ENCODE results near the gene SMARCAD1. TPM values are rescaled to one million over a fixed set of nuclear protein-coding genes. Genes with fewer than 3 reads are reported as not detected.
"Not testable (repeated sequence)": the region's sequence is repeated elsewhere in the genome, so short reads cannot be mapped to it uniquely, and the experiment has no call there.

The SMARCAD1 gene
- total RNA-seq, 2 experiments from 2014 or later: 36.0 to 37.0 TPM

DNA sequence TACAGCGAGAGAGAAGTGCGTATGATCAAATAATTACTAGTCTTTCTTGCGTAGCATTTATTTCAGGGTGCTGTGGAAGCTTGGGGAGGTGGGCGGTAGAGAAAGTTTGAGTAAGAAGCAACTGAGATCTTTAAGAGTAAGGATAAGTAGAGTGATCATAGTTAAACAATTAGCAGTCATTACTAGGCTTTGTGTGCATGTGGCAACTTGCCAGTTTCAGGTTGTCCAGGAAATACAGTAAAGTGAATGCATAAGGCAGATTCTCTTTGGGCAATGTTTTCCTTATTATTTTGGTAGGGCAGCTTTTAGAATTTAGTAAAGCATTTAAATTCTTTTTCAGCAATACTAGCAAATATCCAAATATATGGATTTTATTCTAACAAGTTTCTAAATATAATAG is 78.0 kb downstream of the SMARCAD1 start:
- POLR2A ChIA-PET: no interaction called here
- CTCF ChIA-PET: no interaction called here

DNA sequence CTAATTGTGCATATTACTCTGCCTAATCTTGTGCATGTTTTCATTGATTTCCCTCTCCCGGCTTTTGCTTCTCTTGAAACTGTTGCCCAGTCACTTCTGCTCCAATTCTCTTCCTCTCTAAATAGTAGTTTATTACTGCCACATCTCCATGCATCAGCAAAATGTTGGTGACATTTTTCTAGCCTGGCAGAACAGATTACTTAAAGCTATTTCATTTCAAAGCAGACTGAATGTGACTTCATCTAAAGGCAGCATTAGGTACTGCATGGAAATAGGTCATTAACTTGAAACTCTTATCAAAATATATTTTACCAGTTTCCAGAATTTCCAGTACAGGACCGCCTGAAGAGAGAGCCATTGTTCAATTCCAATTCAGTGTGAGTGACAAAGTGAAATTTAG is 82.6 kb downstream of the SMARCAD1 start:
- CTCF ChIA-PET: no interaction called here

DNA sequence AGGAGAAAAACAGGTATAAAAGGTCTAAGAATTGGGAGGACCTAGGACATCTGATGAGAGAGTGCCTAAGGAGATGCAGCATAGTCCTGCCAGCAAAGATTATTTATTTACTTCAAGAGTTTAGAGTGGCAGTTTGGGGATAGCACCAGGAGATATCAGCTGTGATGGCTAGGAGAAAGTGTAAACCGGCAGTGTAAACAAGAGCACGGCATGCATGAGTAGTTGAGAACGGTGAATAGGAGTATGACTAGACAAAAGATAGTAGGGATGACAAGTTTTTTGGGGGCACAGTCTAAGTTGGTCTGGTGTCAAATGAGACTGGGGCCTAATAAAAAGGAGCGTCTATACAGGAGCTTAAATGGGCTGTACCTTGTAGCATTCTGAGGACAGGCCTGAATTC is 86.3 kb downstream of the SMARCAD1 start:
- POLR2A ChIA-PET, CTCF ChIA-PET: not testable (repeated sequence)

More for the DNA sequence above, 82.6 kb downstream of the SMARCAD1 start:
- POLR2A ChIA-PET: no interaction called here

DNA sequence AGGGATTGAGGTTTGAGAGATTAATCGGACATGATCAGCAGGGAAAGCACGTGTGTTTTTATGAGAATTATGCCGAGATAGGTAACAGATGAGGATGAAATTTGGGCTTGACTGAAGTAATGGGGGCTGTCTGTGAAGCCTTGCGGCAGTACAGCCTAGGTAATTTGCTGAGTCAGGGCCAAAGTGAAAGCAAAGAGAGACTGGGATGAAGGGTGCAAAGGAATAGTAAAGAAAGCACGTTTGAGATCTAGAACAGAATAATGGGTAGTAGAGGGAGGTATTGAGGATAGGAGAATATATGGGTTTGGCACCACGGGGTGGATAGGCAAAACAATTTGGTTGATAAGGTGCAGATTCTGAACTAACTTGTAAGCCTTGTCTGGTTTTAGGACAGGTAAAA is 87.8 kb downstream of the SMARCAD1 start:
- CTCF ChIA-PET, POLR2A ChIA-PET: not testable (repeated sequence)

DNA sequence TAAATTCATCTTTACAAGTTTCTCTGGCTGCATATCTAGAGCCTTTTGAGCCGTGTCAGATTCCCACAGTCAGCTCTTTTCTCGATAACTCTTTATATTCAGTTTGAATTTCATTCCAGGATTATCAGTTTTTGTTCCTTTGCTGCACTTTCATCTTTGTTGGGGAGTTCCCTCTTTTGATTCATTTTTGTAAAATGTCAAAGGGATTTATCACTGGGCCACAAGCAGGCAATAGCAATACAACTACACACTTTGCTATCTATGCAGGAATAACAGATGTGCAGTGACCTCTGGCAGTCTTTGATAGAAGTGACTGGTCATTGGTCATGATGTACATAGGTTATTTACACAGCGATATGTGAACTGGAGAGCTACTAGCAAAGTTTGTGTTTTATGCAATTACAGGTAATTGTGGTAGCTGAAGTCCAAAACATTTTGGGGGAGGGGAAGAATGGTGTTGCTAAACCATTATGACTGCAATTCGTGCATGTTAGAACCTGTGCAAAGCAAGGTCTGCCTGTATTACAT is 91.1 kb downstream of the SMARCAD1 start:
- ChIA-PET CTCF (no interaction called here), POLR2A (no interaction called here)

DNA sequence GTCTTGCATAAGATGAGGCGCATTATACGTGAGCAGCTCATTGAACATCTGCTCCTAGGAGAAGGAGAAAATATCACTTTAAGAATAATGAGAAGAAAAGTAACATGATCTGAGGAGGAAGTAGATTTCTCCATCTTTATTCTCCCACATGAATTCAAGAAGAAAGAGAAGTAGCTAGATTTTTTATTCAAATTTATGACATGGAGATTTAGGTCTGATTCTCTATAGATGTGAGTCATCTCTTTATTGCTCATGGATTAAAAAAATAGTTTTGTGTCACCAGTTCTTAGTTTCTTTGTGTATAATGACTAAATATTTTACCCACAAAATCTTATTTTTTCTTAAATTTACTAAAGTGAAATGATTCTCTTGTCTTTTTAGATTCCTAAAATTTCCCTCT is 94.5 kb downstream of the SMARCAD1 start:
- ChIA-PET CTCF (no interaction called here), POLR2A (no interaction called here)

DNA sequence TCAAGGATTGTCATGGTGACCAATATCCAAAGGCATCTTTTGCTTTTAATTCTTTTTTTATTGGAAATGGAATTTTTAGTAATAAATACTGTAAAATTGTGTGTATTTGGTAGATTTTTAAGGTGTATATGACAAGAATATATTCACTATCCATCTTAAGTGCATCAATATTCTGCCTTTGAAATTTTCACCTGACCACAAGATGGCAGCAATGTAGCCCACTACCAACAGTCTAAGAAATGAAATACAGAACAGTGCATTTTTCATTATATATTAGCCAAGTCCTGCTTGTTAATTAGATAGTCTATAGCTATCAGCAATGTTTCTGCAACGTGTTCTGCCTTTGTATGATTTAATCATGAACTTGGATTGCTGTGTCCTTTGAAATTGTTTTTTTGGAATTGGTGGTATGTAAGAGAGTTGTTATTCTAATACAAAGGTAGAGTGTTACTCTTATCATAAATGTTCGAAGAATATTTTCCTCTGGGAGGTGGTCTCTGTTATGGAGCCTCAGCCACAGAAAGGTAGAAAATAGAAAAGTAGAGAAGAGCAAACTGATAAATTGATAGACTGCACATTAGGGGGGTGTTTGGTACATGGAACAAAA is 96.8 kb downstream of the SMARCAD1 start:
- CTCF ChIA-PET: no interaction called here
- POLR2A ChIA-PET: no interaction called here

DNA sequence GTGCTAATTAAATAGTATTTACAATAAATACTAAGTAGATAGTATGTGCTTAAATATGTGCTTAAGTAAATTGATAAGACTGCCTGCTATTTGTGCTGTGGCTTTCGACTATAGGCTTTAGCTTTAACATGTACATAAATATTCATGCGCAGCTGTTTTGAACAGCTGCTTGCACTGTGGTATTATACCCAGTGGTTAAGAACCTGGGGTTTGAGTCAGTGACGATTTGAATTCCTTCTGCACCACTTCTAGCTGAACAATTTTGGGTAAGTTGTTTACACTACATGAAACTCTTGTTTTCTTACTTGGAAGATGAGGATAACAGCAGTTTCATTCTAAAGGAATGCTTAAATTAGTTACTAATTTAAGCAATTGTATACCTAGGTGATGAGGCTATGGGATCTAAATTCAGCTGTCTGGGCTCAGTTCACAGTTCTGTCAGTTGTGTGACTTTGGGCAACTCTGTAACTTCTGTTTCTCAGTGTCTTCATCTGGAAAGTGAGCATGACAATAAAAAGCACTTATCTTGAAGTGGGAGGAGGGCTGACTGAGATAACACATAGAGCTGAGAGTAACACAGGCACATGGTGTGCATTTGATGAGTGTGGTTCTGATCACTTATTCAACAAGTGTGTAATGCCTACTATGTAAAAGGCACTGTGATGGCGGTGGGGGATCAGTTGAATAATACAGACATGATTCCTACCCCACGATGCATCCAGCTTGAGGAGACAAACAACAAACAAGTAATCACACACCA is 98.0 kb downstream of the SMARCAD1 start:
- POLR2A ChIA-PET: no interaction called here
- CTCF ChIA-PET: interaction anchor here (1.6 kb wide), 1 partner anchor 85 kb away, joined by 3 read pairs; no protein-coding TSS in a partner anchor

DNA sequence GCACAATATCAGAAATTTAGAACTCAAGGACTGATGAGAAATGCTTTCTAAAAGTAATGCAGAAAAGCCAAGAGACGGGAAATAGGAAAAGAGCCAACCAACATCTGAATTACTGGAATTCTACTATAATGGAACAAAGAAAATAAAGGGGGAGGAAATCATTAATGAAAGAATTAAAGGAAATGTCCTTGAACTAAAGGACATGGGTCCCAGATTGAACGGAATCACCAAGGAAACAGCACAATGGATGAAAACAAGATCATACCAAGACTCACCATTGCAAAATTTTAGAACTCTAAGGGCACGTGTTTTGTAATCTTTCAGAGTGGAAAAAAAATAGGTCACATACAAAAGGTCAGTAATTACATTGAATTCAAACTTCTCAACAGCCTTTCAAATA is 99.0 kb downstream of the SMARCAD1 start:
- ChIA-PET CTCF (no interaction called here), POLR2A (no interaction called here)

DNA sequence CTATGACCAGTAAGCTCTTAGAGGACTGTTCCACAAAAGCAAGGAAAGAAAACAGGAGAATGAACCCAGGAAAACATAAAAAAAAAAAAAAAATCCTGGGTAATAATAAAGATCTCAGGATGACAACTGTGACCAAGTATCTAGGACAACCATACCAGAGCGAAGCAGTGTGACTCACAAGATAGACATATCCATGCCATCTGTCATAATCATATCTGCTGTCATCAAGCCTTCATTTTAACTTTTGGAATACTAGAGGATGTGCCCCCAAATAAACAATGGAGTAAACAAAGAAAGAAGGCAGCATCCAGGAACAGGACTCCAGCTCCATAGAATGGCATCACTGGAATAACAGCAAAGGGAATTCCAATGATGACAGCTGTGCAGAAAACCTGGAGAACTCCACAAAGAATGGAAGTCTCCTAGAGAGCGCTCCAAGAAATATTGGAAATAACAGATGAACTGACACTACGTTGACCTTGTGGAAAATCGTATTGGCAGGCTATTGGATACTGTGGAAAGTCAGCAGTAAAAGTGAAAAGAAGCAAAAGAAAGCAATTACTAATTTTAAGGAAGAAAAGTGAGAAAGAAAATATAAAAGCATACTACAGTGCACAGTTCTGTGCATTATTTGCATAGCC is 99.7 kb downstream of the SMARCAD1 start:
- CTCF ChIA-PET: no interaction called here
- POLR2A ChIA-PET: no interaction called here

DNA sequence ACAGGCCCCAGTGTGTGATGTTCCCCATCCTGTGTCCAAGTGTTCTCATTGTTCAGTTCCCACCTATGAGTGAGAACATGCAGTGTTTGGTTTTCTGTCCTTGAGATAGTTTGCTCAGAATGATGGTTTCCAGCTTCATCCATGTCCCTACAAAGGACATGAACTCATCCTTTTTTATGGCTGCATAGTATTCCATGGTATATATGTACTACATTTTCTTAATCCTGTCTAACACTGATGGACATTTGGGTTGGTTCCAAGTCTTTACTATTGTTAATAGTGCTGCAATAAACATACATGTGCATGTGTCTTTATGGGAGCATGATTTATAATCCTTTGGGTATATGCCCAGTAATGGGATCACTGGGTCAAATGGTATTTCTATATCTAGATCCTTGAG is 112.3 kb downstream of the SMARCAD1 start:
- POLR2A ChIA-PET, CTCF ChIA-PET: not testable (repeated sequence)

DNA sequence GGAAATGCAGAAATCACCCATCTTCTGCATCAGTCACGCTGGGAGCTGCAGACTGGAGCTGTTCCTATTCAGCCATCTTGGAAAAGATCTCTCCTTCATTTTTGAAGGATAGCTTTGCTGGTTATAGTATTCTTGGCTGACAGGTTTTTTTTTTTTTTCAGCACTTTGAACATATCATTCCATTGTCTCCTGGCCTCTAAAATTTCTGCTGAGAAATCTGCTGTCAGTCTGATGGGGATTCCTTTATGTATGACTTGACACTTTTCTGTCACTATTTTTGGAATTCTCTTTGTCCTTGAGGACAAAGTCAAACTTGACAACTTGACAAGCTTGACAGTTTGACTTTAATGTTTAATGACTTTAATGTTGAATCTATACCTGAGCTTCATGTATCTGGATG is 118.2 kb downstream of the SMARCAD1 start:
- POLR2A ChIA-PET: no interaction called here

DNA sequence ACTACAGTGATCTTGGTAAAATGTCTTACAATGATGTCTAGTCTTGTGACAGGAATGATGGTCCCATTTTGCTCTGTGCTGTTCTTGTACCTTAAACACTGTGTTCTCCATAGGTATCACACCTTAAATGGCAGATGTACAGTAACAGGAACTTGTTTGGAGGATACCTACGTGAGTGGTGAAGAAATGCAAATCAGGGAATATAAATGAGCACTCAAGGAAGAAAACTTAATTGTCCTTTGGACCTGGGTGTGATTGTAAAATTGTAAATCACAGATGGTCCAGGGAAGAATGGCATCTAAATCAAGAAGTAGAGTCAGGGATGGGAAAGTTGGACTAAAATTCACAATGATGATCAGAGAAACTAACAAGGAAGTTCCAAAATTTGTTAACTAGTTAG is 122.3 kb downstream of the SMARCAD1 start:
- POLR2A ChIA-PET: interaction anchor here (0.7 kb wide), 1 partner anchor 413 kb away, joined by 3 read pairs; no protein-coding TSS in a partner anchor
- CTCF ChIA-PET: no interaction called here

More for the DNA sequence above, 118.2 kb downstream of the SMARCAD1 start:
- CTCF ChIA-PET: interaction anchor here (0.9 kb wide), 1 partner anchor 8 kb away, joined by 3 read pairs; no protein-coding TSS in a partner anchor

DNA sequence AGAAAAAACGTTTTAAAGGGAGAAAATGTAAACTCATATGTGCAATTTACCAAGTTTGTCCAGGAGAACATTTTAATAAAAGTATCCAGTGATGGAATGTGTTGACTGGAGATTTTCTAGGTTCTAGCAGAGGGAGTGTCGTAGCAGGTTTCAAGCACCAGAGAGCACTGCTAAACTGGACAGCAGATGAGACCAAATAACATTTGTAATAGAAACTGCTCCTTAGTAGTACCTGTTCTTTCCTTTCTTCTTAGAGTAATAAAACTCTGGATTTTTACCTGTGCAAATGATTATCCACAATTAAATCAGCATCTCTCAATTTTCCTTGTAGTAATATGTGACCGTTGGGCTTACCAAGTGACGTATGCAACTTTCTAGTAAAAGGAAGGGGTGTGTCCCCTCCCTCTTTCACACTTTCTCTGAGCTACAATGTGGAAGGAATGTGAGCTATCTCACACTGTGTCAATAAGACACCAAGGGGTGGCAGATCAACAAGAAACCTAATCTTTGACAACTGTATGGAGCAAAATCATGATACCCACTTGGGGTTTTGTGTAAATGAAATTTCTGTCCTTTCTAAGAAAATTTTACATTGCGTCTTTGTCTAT is 125.4 kb downstream of the SMARCAD1 start:
- ChIA-PET POLR2A (no interaction called here), CTCF (no interaction called here)

DNA sequence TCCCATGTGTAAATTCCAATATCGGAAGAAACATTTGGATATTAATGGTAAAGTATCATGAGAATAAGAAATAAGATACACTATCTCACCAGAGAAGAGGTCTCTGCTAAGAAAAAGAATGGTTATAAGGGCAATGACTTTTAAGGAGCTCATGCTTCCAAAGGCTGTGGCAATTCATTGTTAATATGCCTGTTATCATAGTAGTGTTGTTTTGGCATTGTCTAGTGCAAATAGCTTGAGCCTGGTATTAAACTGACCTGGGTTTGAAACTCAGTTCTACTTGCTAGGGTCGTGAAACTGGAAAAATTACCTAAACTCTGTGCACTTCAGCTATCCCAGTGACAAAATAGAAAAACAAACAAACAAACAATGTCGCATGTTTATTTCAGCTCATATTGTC is 126.2 kb downstream of the SMARCAD1 start:
- CTCF ChIA-PET: interaction anchor here (1.0 kb wide), 1 partner anchor 8 kb away, joined by 3 read pairs; no protein-coding TSS in a partner anchor
- POLR2A ChIA-PET: no interaction called here

DNA sequence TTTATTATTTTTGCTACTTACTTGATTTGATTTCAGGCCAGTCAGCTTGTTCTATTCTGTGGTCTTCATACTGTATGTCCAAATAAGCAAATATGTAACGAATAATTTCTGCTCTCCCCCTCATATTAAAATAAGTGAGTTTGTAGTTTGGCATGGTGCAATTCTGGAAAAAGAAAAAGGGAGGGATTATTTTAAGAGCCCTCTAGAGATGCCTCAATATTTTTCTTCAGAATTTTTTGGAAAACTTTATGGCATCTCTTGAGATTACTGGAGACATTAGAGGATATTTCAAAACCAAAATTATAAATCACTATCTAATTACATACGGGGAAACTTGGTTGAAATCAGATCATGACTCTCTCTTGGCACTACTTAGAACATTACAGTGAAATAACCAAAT is 126.8 kb downstream of the SMARCAD1 start:
- ChIA-PET CTCF (interaction anchor here (1.0 kb wide), 1 partner anchor 9 kb away, joined by 3 read pairs; no protein-coding TSS in a partner anchor), POLR2A (no interaction called here)

DNA sequence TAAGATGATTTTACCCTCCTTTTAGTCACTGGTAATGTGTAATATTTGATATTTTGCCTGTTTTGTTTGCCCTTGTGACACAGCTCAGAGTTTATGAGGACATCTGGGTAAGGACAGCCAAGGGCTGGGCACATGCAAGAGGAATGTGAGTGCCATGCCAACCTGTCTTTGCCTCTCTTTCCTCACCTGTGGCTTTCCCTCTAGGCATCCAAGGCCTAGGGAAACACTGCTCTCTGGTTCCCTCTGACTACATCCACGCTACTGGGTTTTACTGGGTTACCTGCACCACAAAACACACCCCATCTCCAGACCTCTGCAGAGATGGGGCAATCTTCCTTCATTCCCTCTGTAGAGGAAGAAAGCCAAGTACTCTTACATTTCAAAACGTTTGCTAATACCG is 127.3 kb downstream of the SMARCAD1 start:
- POLR2A ChIA-PET: no interaction called here
- CTCF ChIA-PET: no interaction called here

DNA sequence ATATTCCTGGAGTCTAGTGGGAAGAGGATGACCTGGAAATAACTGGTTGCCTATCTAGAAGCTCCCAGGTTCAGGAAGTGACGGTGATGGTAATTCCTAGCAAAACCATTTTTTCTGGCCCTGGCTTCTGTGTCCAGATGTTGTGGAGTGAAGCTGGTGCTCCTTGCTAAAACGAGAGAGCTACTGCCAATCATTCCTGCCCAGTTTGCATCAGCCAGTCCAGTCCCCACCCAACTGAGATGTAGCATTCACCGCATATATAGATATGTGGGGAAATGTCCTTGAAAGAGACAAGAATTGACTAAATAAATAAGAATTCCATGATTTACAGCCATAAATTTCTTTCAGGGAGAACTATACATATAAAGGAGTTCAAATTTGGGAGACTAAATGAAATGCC is 128.6 kb downstream of the SMARCAD1 start:
- CTCF ChIA-PET: interaction anchor here (1.1 kb wide), 1 partner anchor 12 kb away, joined by 3 read pairs; no protein-coding TSS in a partner anchor
- POLR2A ChIA-PET: no interaction called here

DNA sequence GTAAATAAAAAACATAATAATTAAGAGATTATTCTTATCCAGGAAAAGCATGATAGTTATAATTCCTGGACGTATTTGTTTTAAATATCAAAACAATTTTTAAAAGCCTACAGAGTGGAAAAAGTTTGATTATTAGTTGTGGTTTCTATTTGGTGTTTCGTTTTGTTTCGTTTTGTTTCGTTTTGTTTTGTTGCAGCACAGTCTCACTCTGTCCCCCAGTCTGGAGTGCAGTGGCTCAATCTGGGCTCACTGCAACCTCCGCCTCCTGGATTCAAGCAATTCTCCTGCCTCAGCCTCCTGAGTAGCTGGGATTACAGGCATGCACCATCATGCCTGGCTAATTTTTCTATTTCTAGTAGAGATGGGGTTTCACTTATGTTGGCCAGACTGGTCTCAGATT is 129.1 kb downstream of the SMARCAD1 start:
- CTCF ChIA-PET: interaction anchor here (1.1 kb wide), 1 partner anchor 12 kb away, joined by 3 read pairs; no protein-coding TSS in a partner anchor

DNA sequence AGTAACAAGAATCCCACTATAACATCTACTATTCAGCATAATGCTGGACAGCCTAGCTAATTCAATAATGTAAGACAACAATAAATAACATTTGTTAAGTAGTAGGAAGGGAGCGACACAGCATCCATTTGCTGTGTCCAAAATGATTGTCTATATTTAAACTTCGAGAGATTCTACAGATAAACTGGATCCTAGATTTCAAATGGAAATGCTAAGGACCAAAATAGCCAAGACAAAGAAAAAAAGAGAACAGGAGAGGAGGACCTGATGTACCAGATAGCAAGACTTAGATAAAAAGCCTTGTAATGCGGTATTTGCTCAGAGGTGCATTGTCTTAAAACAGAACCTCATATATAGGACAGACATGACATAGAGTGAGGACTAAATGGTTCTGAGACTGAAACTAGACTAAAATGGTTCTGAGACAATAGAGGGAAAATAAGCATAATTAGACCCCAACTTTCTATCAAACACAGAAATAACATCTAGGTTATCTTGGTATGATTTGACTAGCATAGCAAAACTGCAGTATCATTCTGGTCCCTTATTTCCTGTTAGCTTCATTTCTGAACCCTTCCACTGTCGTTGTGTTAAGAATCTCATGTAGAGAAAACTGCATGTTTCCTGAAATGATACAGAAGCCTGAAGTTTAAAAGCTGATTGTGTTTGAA is 131.2 kb downstream of the SMARCAD1 start:
- POLR2A ChIA-PET: interaction anchor here (0.6 kb wide), 1 partner anchor 115 kb away, joined by 3 read pairs; no protein-coding TSS in a partner anchor
- CTCF ChIA-PET: no interaction called here

More for the DNA sequence above, 129.1 kb downstream of the SMARCAD1 start:
- POLR2A ChIA-PET: not testable (repeated sequence)

Measured in activated CD8-positive, alpha-beta memory T cell treated with anti-CD3 and anti-CD28 coated beads for 36 hours (primary cell).